Gastrocnemius medialis (tissue), 4 donors: Measurements from ENCODE around the gene PHACTR1. TPM values are rescaled to one million over a fixed set of nuclear protein-coding genes. Genes with fewer than 3 reads are reported as not detected.

Experiments used
- ATAC-seq, 2 donors: fragments of 150-250 bp; one replicate each; pipeline ENCODE4 v1.9.1; 2016
- DNase-seq, 2 donors: peaks; one replicate each; pipeline ENCODE4 v3.0.0-alpha.2; 2019
- H3K27ac ChIP-seq, 4 donors: fragments of 200-600 bp; sonication (generic); 1 replicate in 1 of 4; 2 replicates in 3 of 4; pipeline ENCODE4 v1.5.1; 2016 to 2018; ENCODE audit warnings: mild to moderate bottlenecking in 2 of 4, moderate library complexity in 1 of 4
- H3K27me3 ChIP-seq, 3 donors: fragments of 200-600 bp; sonication (generic) in 2 of 3; 1 replicate in 1 of 3; 2 replicates in 2 of 3; pipeline versions ENCODE4 v1.5.1 to v1.6.0; 2016 to 2019; ENCODE audit warnings: mild to moderate bottlenecking in 1 of 3, moderate library complexity in 1 of 3
- H3K36me3 ChIP-seq, 2 donors: fragments of 200-600 bp; sonication (generic) in 1 of 2; one replicate each; pipeline ENCODE4 v1.5.1; 2017 to 2018
- H3K4me1 ChIP-seq, 2 donors: fragments of 200-600 bp; sonication (generic) in 1 of 2; one replicate each; pipeline ENCODE4 v1.5.1; 2016 to 2017; ENCODE audit warnings: mild to moderate bottlenecking in 2 of 2
- H3K4me3 ChIP-seq, 4 donors: fragments of 200-600 bp; sonication (generic) in 3 of 4; 1 replicate in 1 of 4; 2 replicates in 3 of 4; pipeline ENCODE4 v1.5.1; 2016 to 2019; ENCODE audit warnings: mild to moderate bottlenecking in 2 of 4
- H3K9me3 ChIP-seq, 3 donors: fragments of 200-600 bp; sonication (generic) in 2 of 3; 1 replicate in 1 of 3; 2 replicates in 2 of 3; pipeline ENCODE4 v1.5.1; 2016 to 2019
- POLR2A ChIP-seq, 2 donors: fragments of 450-650 bp; IDR thresholded peaks; one replicate each; pipeline ENCODE4 v1.6.1; 2017; ENCODE audit warnings: antibody characterized with exemption in 2 of 2, mild to moderate bottlenecking in 2 of 2, moderate library complexity in 2 of 2
- in situ Hi-C, 4 donors: fragments of 200-750 bp; cut with MboI; loops; one replicate each; pipeline versions ENCODE4 v1.15.0 to v1.8.0; 2017; ENCODE audit warnings: low sequenced_read_pairs in 4 of 4
- intact Hi-C: fragments of 100-400 bp; cut with DNase I; formaldehyde crosslinking; loops from one replicate; pipeline ENCODE4 v1.15.1; 2023; ENCODE audit warnings: low total_unique reads
- total RNA-seq, 4 donors: library from RNA; depleted of rRNA; stranded (reverse); fragments of >200 nt; gene quantifications; one replicate each; pipeline versions ENCODE4 v1.1.0 to v1.2.3, GENCODE V29; 2016
- TF ChIP-seq, protein P1 (sequence below), 5 experiments: fragments of 450-650 bp in 3 of 5; fragments of 200-600 bp in 2 of 5; sonication (generic) in 2 of 5; IDR thresholded peaks in 4 of 5; conservative IDR thresholded peaks in 1 of 5; 1 replicate in 4 of 5; 2 replicates in 1 of 5; pipeline ENCODE4 v1.5.1; 2016 to 2019; ENCODE audit warnings: antibody characterized with exemption in 5 of 5, mild to moderate bottlenecking in 3 of 5, moderate library complexity in 3 of 5

Gene PHACTR1
- total RNA-seq, 4 donors from 2014 or later, result 0.07 to 0.82 (median 0.21) TPM

DNA sequence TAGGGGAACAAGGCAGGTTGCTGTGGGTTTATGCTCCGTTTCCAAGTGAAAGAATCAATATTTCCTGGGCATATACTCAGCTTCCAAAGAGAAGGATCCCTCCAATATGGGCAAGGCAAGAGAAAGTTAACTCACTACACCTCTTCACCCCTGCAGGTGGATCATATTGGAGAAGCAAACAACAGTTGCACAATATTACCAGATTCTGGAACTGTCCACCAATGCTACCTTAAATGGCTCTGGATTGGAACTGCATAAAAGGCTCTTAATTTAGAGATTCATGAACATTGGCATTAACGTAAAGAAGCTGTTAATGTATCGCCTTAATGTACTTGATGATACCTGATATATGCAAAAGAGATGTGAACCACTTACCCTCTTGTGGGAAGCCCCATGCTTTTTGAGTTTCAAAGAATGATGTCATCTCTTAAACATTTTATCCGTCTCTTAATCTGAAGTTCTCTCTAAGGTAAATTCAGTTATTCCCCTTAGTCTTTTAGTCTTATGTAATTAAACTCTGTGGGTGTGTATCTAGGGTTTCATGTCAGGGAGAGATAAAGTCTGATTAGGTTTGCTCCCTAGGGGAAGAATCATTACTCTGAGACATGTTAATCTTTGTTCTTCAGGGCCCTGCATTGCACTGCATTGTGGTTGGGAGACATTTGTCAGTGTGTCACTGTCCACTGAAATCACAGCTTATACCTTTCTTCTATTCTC, 99.5 kb downstream of the PHACTR1 start:
- Histone ChIP-seq H3K4me3 (no peak overlapping the region), H3K27ac (no peak overlapping the region), H3K4me1 (no peaks in the 10 kb centered on the region), H3K9me3 (no peaks in the 10 kb centered on the region), H3K27me3 (no peaks in the 10 kb centered on the region), H3K36me3 (no peaks in the 10 kb centered on the region)
- intact Hi-C loops (no loop called here), in situ Hi-C loops (no loop called here)
- TF ChIP-seq, protein P1, sequence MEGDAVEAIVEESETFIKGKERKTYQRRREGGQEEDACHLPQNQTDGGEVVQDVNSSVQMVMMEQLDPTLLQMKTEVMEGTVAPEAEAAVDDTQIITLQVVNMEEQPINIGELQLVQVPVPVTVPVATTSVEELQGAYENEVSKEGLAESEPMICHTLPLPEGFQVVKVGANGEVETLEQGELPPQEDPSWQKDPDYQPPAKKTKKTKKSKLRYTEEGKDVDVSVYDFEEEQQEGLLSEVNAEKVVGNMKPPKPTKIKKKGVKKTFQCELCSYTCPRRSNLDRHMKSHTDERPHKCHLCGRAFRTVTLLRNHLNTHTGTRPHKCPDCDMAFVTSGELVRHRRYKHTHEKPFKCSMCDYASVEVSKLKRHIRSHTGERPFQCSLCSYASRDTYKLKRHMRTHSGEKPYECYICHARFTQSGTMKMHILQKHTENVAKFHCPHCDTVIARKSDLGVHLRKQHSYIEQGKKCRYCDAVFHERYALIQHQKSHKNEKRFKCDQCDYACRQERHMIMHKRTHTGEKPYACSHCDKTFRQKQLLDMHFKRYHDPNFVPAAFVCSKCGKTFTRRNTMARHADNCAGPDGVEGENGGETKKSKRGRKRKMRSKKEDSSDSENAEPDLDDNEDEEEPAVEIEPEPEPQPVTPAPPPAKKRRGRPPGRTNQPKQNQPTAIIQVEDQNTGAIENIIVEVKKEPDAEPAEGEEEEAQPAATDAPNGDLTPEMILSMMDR (IDR thresholded peaks at IDR 0.05 in 4 of 5, conservative IDR thresholded peaks at IDR 0.05 in 1 of 5), result no peak
- no peak for TF ChIP-seq POLR2A (IDR thresholded peaks at IDR 0.05)
- no peak for ATAC-seq
- DNase-seq, result no peak

DNA sequence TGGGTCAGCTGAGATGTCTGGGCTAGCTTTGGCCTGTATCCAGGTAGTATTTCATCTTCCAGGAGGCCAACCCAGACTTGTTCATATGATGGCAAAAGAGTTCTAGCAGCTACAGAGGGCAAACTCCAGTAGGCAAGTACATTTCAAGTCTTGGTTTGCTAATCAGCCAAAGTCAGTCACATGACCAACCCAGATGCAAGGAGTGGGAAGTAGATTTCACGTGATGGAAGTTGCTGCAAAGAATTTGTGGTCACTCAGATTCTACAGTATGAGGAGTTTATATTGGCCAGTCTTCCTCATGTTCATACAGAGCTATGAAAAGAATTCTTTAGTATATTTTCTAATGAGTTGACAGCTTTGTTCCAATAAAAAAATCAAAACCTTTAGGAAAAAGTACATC, 101.8 kb downstream of the PHACTR1 start:
- no peaks in the 10 kb centered on the region for H3K9me3 ChIP-seq
- TF ChIP-seq, protein P1 (IDR thresholded peaks at IDR 0.05 in 4 of 5, conservative IDR thresholded peaks at IDR 0.05 in 1 of 5), result no peak
- TF ChIP-seq POLR2A (IDR thresholded peaks at IDR 0.05), result no peak
- in situ Hi-C loops, result no loop called here
- no peak overlapping the region for H3K4me3 ChIP-seq
- no peaks in the 10 kb centered on the region for H3K36me3 ChIP-seq
- no peak overlapping the region for H3K27ac ChIP-seq
- intact Hi-C loops, result no loop called here
- ATAC-seq (no peak), DNase-seq (peak in 1 of 2 donors; percentile 13)
- H3K27me3 ChIP-seq, result no peaks in the 10 kb centered on the region
- no peaks in the 10 kb centered on the region for H3K4me1 ChIP-seq

DNA sequence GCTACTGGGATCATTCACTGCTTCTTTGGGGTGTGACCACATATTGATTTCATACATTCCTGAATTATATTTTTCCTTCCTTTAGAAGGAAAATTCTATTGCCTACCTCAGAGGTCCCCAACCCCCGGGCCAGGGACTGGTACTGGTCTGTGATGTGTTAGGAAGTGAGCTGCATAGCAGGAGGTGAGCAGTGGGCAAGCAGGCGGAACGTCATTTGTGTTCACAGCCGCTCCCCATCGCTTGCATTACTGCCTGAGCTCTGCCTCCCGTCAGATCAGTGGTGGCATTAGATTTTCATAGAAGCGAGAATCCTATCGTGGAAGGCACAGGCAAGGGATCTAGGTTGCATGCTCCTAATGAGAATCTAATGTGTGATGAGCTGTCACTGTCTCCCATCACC, 107.3 kb downstream of the PHACTR1 start:
- no peaks in the 10 kb centered on the region for H3K36me3 ChIP-seq
- no peaks in the 10 kb centered on the region for H3K4me1 ChIP-seq
- H3K27me3 ChIP-seq, result no peaks in the 10 kb centered on the region
- H3K27ac ChIP-seq, result no peak overlapping the region
- TF ChIP-seq, protein P1 (IDR thresholded peaks at IDR 0.05 in 4 of 5, conservative IDR thresholded peaks at IDR 0.05 in 1 of 5), result no peak
- no peak for TF ChIP-seq POLR2A (IDR thresholded peaks at IDR 0.05)
- no peak overlapping the region for H3K4me3 ChIP-seq
- no peak for ATAC-seq
- no peak for DNase-seq
- intact Hi-C loops (no loop called here), in situ Hi-C loops (no loop called here)
- H3K9me3 ChIP-seq, result no peaks in the 10 kb centered on the region

DNA sequence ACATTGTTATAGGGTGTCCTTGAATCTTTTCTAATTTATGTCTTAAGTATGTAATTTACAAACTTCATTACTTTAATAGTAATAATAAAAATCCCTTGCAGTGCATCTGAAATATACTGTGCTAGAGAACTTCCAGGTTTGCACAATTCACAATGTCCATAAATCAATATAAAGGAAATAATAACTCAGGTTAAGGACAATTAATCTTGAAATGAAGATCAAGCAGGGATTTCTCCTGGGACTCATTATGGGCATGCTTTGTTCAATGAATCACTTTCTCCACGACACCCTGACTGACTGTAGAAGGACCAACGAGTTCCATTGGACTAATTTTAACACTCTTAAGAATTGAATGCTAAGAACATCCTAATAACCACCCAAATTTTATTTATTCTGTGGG, 110.0 kb downstream of the PHACTR1 start:
- H3K27me3 ChIP-seq, result no peaks in the 10 kb centered on the region
- ATAC-seq (no peak), DNase-seq (no peak)
- no peaks in the 10 kb centered on the region for H3K4me1 ChIP-seq
- no peaks in the 10 kb centered on the region for H3K9me3 ChIP-seq
- in situ Hi-C loops (no loop called here), intact Hi-C loops (no loop called here)
- no peak overlapping the region for H3K4me3 ChIP-seq
- H3K27ac ChIP-seq, result no peak overlapping the region
- no peaks in the 10 kb centered on the region for H3K36me3 ChIP-seq
- no peak for TF ChIP-seq POLR2A (IDR thresholded peaks at IDR 0.05)

DNA sequence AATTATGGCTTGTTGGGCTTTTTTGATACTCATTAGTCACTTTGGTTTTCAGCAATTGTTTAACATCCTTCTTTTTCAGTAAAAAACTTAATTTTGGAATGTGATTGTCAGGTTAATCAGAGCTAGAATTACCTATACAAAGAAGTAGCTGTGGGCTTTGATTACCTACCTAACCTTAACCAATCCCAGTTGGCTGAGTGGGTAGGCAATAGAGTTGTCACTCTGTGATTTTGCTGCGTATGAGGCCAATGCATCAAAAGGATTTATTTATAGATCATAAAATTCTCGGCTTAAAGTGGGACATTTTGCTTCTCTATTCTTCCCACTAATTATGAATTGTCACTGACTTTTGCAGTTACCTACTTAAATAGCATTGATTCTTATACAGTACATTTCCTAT, 111.4 kb downstream of the PHACTR1 start:
- Histone ChIP-seq H3K27me3 (no peaks in the 10 kb centered on the region), H3K36me3 (no peaks in the 10 kb centered on the region), H3K4me3 (no peak overlapping the region), H3K4me1 (no peaks in the 10 kb centered on the region), H3K27ac (no peak overlapping the region), H3K9me3 (no peaks in the 10 kb centered on the region)
- intact Hi-C loops, result no loop called here
- DNase-seq (no peak), ATAC-seq (no peak)
- no peak for TF ChIP-seq POLR2A (IDR thresholded peaks at IDR 0.05)
- TF ChIP-seq, protein P1 (IDR thresholded peaks at IDR 0.05 in 4 of 5, conservative IDR thresholded peaks at IDR 0.05 in 1 of 5), result no peak
- in situ Hi-C loops, result no loop called here
